NT2/D1 (cell line): Measurements from ENCODE around the gene LRP5.

Source experiments
- DNase-seq: peaks from one replicate; pipeline ENCODE4 v3.0.0-alpha.2; 2011; ENCODE audit warnings: low read depth, low spot score
- H3K27me3 ChIP-seq: 2 replicates; pipeline ENCODE4 v1.6.0; 2011; ENCODE audit warnings: mild to moderate bottlenecking; ENCODE audit not compliant: insufficient read length, insufficient read depth
- H3K36me3 ChIP-seq: 2 replicates; pipeline ENCODE4 v1.6.1; 2011; ENCODE audit warnings: mild to moderate bottlenecking, low read length, mixed read lengths; ENCODE audit not compliant: insufficient read depth, insufficient read length
- H3K4me1 ChIP-seq: 2 replicates; pipeline ENCODE4 v1.5.1; 2011; ENCODE audit not compliant: insufficient read depth, insufficient read length
- H3K4me3 ChIP-seq: 2 replicates; pipeline ENCODE4 v1.5.1; 2011; ENCODE audit warnings: low read depth; ENCODE audit not compliant: insufficient read length
- H3K9ac ChIP-seq: 2 replicates; pipeline ENCODE4 v1.6.0; 2011; ENCODE audit warnings: low read depth; ENCODE audit not compliant: insufficient read length
- H3K9me3 ChIP-seq: 2 replicates; pipeline ENCODE4 v1.5.1; 2011; ENCODE audit warnings: mild to moderate bottlenecking, low read length; ENCODE audit not compliant: insufficient read depth
- SUZ12 ChIP-seq: IDR thresholded peaks from 2 replicates; pipeline ENCODE4 v1.6.1; 2011; ENCODE audit not compliant: insufficient read length, insufficient read depth; ENCODE audit errors: extremely low read depth
- YY1 ChIP-seq: IDR thresholded peaks from 2 replicates; pipeline ENCODE4 v1.6.1; 2011; ENCODE audit not compliant: insufficient read length, insufficient read depth
- ZNF274 ChIP-seq: IDR thresholded peaks from 2 replicates; pipeline ENCODE4 v1.6.1; 2011; ENCODE audit warnings: mild to moderate bottlenecking, low read depth, low read length

Gene LRP5

GRCh38 chr11:68267881-68268240 is 44.5 kb upstream of the LRP5 start:
- H3K4me1 ChIP-seq = peaks cover 6% of the 10 kb centered on the region

GRCh38 chr11:68269414-68270081 is 42.8 kb upstream of the LRP5 start:
- Histone ChIP-seq H3K4me1 (peaks cover 6% of the 10 kb centered on the region), H3K9me3 (no peaks in the 10 kb centered on the region), H3K27me3 (peaks cover 2% of the 10 kb centered on the region), H3K4me3 (no peak overlapping the region), H3K36me3 (peaks cover 53% of the 10 kb centered on the region), H3K9ac (no peak overlapping the region)
- TF ChIP-seq ZNF274 = no peak
- no peak for TF ChIP-seq SUZ12
- no peak for TF ChIP-seq YY1
- no peak for DNase-seq

More at GRCh38 chr11:68267881-68268240, 44.5 kb upstream of the LRP5 start:
- Histone ChIP-seq H3K36me3 (peaks cover 68% of the 10 kb centered on the region), H3K9me3 (no peaks in the 10 kb centered on the region), H3K4me3 (no peak overlapping the region), H3K27me3 (peaks cover 2% of the 10 kb centered on the region), H3K9ac (no peak overlapping the region)
- no peak for TF ChIP-seq YY1
- no peak for TF ChIP-seq ZNF274
- TF ChIP-seq SUZ12 = no peak
- no peak for DNase-seq

GRCh38 chr11:68270196-68271022 is 42.0 kb upstream of the LRP5 start:
- Histone ChIP-seq H3K9ac (peak overlapping the region; percentile 95), H3K4me3 (peak overlapping the region; percentile 98), H3K4me1 (peaks cover 6% of the 10 kb centered on the region)

GRCh38 chr11:68271023-68271780 is 41.2 kb upstream of the LRP5 start:
- peak; percentile 62 for DNase-seq
- no peaks in the 10 kb centered on the region for H3K9me3 ChIP-seq
- H3K4me1 ChIP-seq = peaks cover 6% of the 10 kb centered on the region
- H3K27me3 ChIP-seq = peaks cover 2% of the 10 kb centered on the region
- peaks cover 37% of the 10 kb centered on the region for H3K36me3 ChIP-seq
- TF ChIP-seq SUZ12 (no peak), YY1 (no peak), ZNF274 (no peak)
- peak overlapping the region; percentile 95 for H3K9ac ChIP-seq
- H3K4me3 ChIP-seq = peak overlapping the region; percentile 98

More at GRCh38 chr11:68270196-68271022, 42.0 kb upstream of the LRP5 start:
- no peak for DNase-seq
- Histone ChIP-seq H3K9me3 (no peaks in the 10 kb centered on the region), H3K36me3 (peaks cover 45% of the 10 kb centered on the region), H3K27me3 (peaks cover 2% of the 10 kb centered on the region)
- no peak for TF ChIP-seq ZNF274
- no peak for TF ChIP-seq YY1
- no peak for TF ChIP-seq SUZ12

- H3K36me3 ChIP-seq = peaks cover 29% of the 10 kb centered on the region
- peaks cover 2% of the 10 kb centered on the region for H3K27me3 ChIP-seq
- H3K9me3 ChIP-seq = no peaks in the 10 kb centered on the region
- no peak for TF ChIP-seq YY1
- no peak for TF ChIP-seq SUZ12
- no peak for TF ChIP-seq ZNF274
- H3K9ac ChIP-seq = peak within 1 kb of the TSS; percentile 99
- H3K4me3 ChIP-seq = peak within 1 kb of the TSS; percentile 98
- DNase-seq = peak; percentile 92
- H3K4me1 ChIP-seq = peaks cover 6% of the 10 kb centered on the region
Measured at GRCh38 chr11:68271781-68272608, 40.4 kb upstream of the LRP5 start, which contains the start of gene C11orf24. Gene C11orf24 (minus strand): TSS chr11:68271973. CDS start chr11:68263767, 8,206 bp downstream.

GRCh38 chr11:68273026-68273738 is 39.2 kb upstream of the LRP5 start:
- Histone ChIP-seq H3K4me1 (peaks cover 4% of the 10 kb centered on the region), H3K4me3 (no peak overlapping the region), H3K27me3 (peaks cover 2% of the 10 kb centered on the region), H3K9ac (peak overlapping the region; percentile 12), H3K36me3 (peaks cover 17% of the 10 kb centered on the region), H3K9me3 (no peaks in the 10 kb centered on the region)
- TF ChIP-seq ZNF274 (no peak), YY1 (no peak), SUZ12 (no peak)
- DNase-seq = no peak
